Natural killer cell (primary cell): ENCODE data around the gene SMIM28. TPM values are rescaled to one million over a fixed set of nuclear protein-coding genes. Genes with fewer than 3 reads are reported as not detected.

Source experiments
- ATAC-seq, 3 donors: fragments of 150-1000 bp in 2 of 3; fragments of 200-7000 bp in 1 of 3; cut with Tn5 transposase; 1 replicate in 1 of 3; 2 replicates in 2 of 3; pipeline ENCODE4 v1.10.0; 2021; ENCODE audit warnings: mild to moderate bottlenecking in 2 of 3, moderate library complexity in 2 of 3
- DNase-seq, 2 donors: peaks; one replicate each; pipeline versions ENCODE4 v3.0.0 to v3.0.0-alpha.2; 2013 to 2021; ENCODE audit warnings: mixed read lengths in 1 of 2
- H3K27ac ChIP-seq: one replicate; pipeline ENCODE4 v1.5.1; 2013; ENCODE audit warnings: mild to moderate bottlenecking, low read length
- H3K27me3 ChIP-seq: one replicate; pipeline ENCODE4 v1.6.1; 2013; ENCODE audit warnings: low read length; ENCODE audit not compliant: control insufficient read depth, insufficient read depth
- H3K36me3 ChIP-seq: one replicate; pipeline ENCODE4 v1.6.1; 2013; ENCODE audit warnings: low read length; ENCODE audit not compliant: control insufficient read depth, insufficient read depth
- H3K4me1 ChIP-seq: one replicate; pipeline ENCODE4 v1.6.1; 2013; ENCODE audit warnings: low read length; ENCODE audit not compliant: control insufficient read depth, insufficient read depth
- H3K4me3 ChIP-seq: one replicate; pipeline ENCODE4 v1.5.1; 2013; ENCODE audit warnings: low read length
- H3K9me3 ChIP-seq: one replicate; pipeline ENCODE4 v1.6.1; 2013; ENCODE audit warnings: low read length; ENCODE audit not compliant: control insufficient read depth, insufficient read depth
- H3K27ac Mint-ChIP-seq, 2 donors: one replicate each; pipeline ENCODE4 v1.8.0; 2022; ENCODE audit warnings: mild to moderate bottlenecking in 2 of 2, mixed read lengths in 2 of 2, moderate library complexity in 1 of 2
- H3K27me3 Mint-ChIP-seq, 2 donors: one replicate each; pipeline ENCODE4 v1.8.0; 2022; ENCODE audit warnings: low read depth in 2 of 2, mixed read lengths in 2 of 2
- H3K36me3 Mint-ChIP-seq: one replicate; pipeline ENCODE4 v1.8.0; 2022; ENCODE audit warnings: mixed read lengths
- H3K4me1 Mint-ChIP-seq, 2 donors: one replicate each; pipeline ENCODE4 v1.8.0; 2022; ENCODE audit warnings: mixed read lengths in 2 of 2
- H3K4me3 Mint-ChIP-seq: one replicate; pipeline ENCODE4 v1.8.0; 2022; ENCODE audit warnings: mild to moderate bottlenecking, moderate library complexity, mixed read lengths
- H3K9me3 Mint-ChIP-seq, 2 donors: one replicate each; pipeline ENCODE4 v1.8.0; 2022; ENCODE audit warnings: mixed read lengths in 2 of 2
- CTCF ChIP-seq: fragments of 200-600 bp; IDR thresholded peaks from one replicate; pipeline ENCODE4 v1.8.0; 2022; ENCODE audit warnings: antibody characterized with exemption
- WGBS: methylation state at CpG from one replicate; pipeline ENCODE4 v1.1.7; 2013; ENCODE audit warnings: missing lambda C conversion rate; ENCODE audit not compliant: insufficient coverage; 5-methylcytosine and 5-hydroxymethylcytosine counted together
- intact Hi-C: fragments of 100-400 bp; cut with micrococcal nuclease; formaldehyde crosslinking; loops from one replicate; pipeline ENCODE4 v1.14.2; 2022
- total RNA-seq, 4 donors: library from RNA; stranded (reverse); fragments of 120-200 nt in 1 of 4; gene quantifications; one replicate each; pipeline versions ENCODE4 v1.2.3 to v1.2.4, GENCODE V29; 2013 to 2022

The SMIM28 gene
- not detected for total RNA-seq
- not detected for total RNA-seq (2013)

- no peaks in the 10 kb centered on the region for H3K4me1 Mint-ChIP-seq
Measured at GRCh38 chr6:138377844-138378243, at the start of gene SMIM28. TSS of gene SMIM28 (plus strand) at chr6:138377905. CDS start at chr6:138378073, 168 bp downstream.

GRCh38 chr6:138328210-138328609 lies 49.5 kb upstream of the SMIM28 start:
- H3K4me3 Mint-ChIP-seq = no peak overlapping the region
- no peaks in the 10 kb centered on the region for H3K36me3 Mint-ChIP-seq
- no peak overlapping the region for H3K27ac ChIP-seq
- H3K27ac Mint-ChIP-seq = no peak overlapping the region
- intact Hi-C loops = no loop called here
- no peak for TF ChIP-seq CTCF
- no peaks in the 10 kb centered on the region for H3K4me1 Mint-ChIP-seq
- no peak overlapping the region for H3K4me3 ChIP-seq
- H3K9me3 ChIP-seq = no peaks in the 10 kb centered on the region
- no peaks in the 10 kb centered on the region for H3K27me3 ChIP-seq
- H3K36me3 ChIP-seq = no peaks in the 10 kb centered on the region
- ATAC-seq = no peak
- 68% methylated on average over 3 of the region's 3 CpGs for WGBS
- no peaks in the 10 kb centered on the region for H3K4me1 ChIP-seq
- H3K9me3 Mint-ChIP-seq = no peaks in the 10 kb centered on the region
- no peak for DNase-seq
- peaks cover 0 to 6% of the 10 kb centered on the region in 2 donors for H3K27me3 Mint-ChIP-seq

More at GRCh38 chr6:138377844-138378243, at the start of gene SMIM28:
- Histone ChIP-seq H3K9me3 (no peaks in the 10 kb centered on the region), H3K27me3 (no peaks in the 10 kb centered on the region), H3K4me3 (no peak within 1 kb of the TSS), H3K27ac (no peak within 1 kb of the TSS), H3K36me3 (no peaks in the 10 kb centered on the region), H3K4me1 (no peaks in the 10 kb centered on the region)
- no peak within 1 kb of the TSS for H3K4me3 Mint-ChIP-seq
- 91% methylated on average over 6 of the region's 6 CpGs for WGBS
- no peaks in the 10 kb centered on the region for H3K36me3 Mint-ChIP-seq
- ATAC-seq (no peak), DNase-seq (no peak)
- no peaks in the 10 kb centered on the region for H3K9me3 Mint-ChIP-seq
- no peak within 1 kb of the TSS for H3K27ac Mint-ChIP-seq
- peaks cover 0 to 10% of the 10 kb centered on the region in 2 donors for H3K27me3 Mint-ChIP-seq
- no peak for TF ChIP-seq CTCF
- intact Hi-C loops = no loop called here

- no peak for TF ChIP-seq CTCF
- H3K27me3 Mint-ChIP-seq = peaks cover 0 to 6% of the 10 kb centered on the region in 2 donors
- no peaks in the 10 kb centered on the region for H3K27me3 ChIP-seq
- no peak overlapping the region for H3K27ac Mint-ChIP-seq
- no peaks in the 10 kb centered on the region for H3K36me3 ChIP-seq
- no peak overlapping the region for H3K4me3 ChIP-seq
- no peaks in the 10 kb centered on the region for H3K9me3 Mint-ChIP-seq
- no peak for ATAC-seq
- no peaks in the 10 kb centered on the region for H3K9me3 ChIP-seq
- H3K36me3 Mint-ChIP-seq = no peaks in the 10 kb centered on the region
- no peak overlapping the region for H3K27ac ChIP-seq
- 90% methylated on average over 1 of the region's 1 CpG for WGBS
- no peaks in the 10 kb centered on the region for H3K4me1 Mint-ChIP-seq
- H3K4me1 ChIP-seq = no peaks in the 10 kb centered on the region
- intact Hi-C loops = no loop called here
- no peak overlapping the region for H3K4me3 Mint-ChIP-seq
- DNase-seq = no peak
Measured at GRCh38 chr6:138330763-138331162, 46.9 kb upstream of the SMIM28 start.

GRCh38 chr6:138331444-138331843 lies 46.3 kb upstream of the SMIM28 start:
- no peaks in the 10 kb centered on the region for H3K36me3 Mint-ChIP-seq
- H3K27me3 Mint-ChIP-seq = peaks cover 0 to 6% of the 10 kb centered on the region in 2 donors
- Histone ChIP-seq H3K27me3 (no peaks in the 10 kb centered on the region), H3K27ac (no peak overlapping the region), H3K9me3 (no peaks in the 10 kb centered on the region), H3K4me1 (no peaks in the 10 kb centered on the region), H3K4me3 (no peak overlapping the region), H3K36me3 (no peaks in the 10 kb centered on the region)
- no peak overlapping the region for H3K4me3 Mint-ChIP-seq
- H3K4me1 Mint-ChIP-seq = no peaks in the 10 kb centered on the region
- ATAC-seq = no peak
- no peak overlapping the region for H3K27ac Mint-ChIP-seq
- no peak for DNase-seq
- no peaks in the 10 kb centered on the region for H3K9me3 Mint-ChIP-seq
- intact Hi-C loops = no loop called here
- no peak for TF ChIP-seq CTCF
- WGBS = no CpG with 5 or more reads among the region's 1 CpG
